Fibroblast of the aortic adventitia (primary cell): ENCODE results near the gene KBTBD4. TPM values are rescaled to one million over a fixed set of nuclear protein-coding genes. Genes with fewer than 3 reads are reported as not detected.
A peak's percentile ranks its signal among the peaks of the same experiment; 100 is the strongest.
"Not testable (repeated sequence)": the region's sequence is repeated elsewhere in the genome, so short reads cannot be mapped to it uniquely, and the experiment has no call there.

Source experiments
- DNase-seq: peaks from one replicate; pipeline ENCODE4 v3.0.0-alpha.2; 2010; ENCODE audit warnings: low read depth
- H3K4me3 ChIP-seq: 2 replicates; pipeline ENCODE4 v1.5.1; 2011; ENCODE audit warnings: low read depth, mild to moderate bottlenecking, control low read depth, low read length, moderate library complexity
- CTCF ChIP-seq: IDR thresholded peaks from 2 replicates; pipeline ENCODE4 v1.5.1; 2011; ENCODE audit warnings: mild to moderate bottlenecking, low read length, control low read depth, inconsistent platforms; ENCODE audit not compliant: insufficient read depth
- total RNA-seq: library from RNA; depleted of rRNA; stranded (reverse); fragments of >200 nt; gene quantifications from 2 replicates; pipeline ENCODE4 v1.2.3, GENCODE V29; 2012; ENCODE audit warnings: low replicate concordance

Gene KBTBD4
- total RNA-seq, 1 donor: 28.4 TPM

DNA sequence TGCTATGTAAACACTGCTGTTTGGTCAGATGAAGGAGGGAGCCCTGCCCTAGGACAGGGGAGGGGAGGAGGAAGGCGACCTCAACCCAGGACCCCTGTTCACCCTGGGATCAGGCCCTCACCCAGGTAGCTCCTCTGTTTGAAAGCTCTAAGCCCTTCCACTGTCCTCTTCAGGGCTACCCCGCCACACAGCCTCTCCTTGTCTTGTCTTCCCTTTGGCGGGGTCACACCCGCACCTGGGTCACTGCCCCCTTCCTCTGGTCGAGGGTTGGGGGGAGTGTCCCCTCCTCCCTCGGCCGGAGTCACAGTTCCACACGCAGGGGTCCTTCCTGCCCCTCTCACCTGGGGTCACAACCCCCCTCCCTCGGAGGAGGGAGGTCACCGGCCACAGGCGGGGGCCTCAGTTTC lies 13.8 kb downstream of the KBTBD4 start:
- no peak for DNase-seq
- no peak for TF ChIP-seq CTCF

GRCh38 chr11:47564366-47564765 lies 14.4 kb downstream of the KBTBD4 start:
- DNase-seq, H3K4me3 ChIP-seq: not testable (repeated sequence)

More for the DNA sequence above, 13.8 kb downstream of the KBTBD4 start:
- H3K4me3 ChIP-seq: peak overlapping the region; percentile 87

GRCh38 chr11:47562393-47562792 lies 16.4 kb downstream of the KBTBD4 start:
- DNase-seq: not testable (repeated sequence)

GRCh38 chr11:47560426-47560825 lies 18.3 kb downstream of the KBTBD4 start:
- TF ChIP-seq CTCF: no peak
- H3K4me3 ChIP-seq: no peak overlapping the region
- no peak for DNase-seq

More at GRCh38 chr11:47562393-47562792, 16.4 kb downstream of the KBTBD4 start:
- H3K4me3 ChIP-seq: not testable (repeated sequence)

DNA sequence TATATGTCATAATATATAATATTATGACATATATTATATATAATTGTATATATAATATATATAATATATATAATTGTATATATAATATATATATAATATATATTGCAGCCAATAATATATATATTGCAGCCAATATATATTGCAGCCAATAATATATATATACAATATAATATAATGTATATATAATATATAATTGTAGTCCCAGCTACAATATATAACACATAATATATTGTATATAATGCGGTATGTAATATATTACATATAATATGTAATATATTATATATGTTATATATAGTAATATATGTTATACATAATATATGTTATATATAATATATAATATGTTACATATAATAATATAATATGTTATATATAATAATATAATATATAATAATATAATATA lies 20.1 kb downstream of the KBTBD4 start:
- TF ChIP-seq CTCF: no peak
- DNase-seq: no peak
- no peak overlapping the region for H3K4me3 ChIP-seq

DNA sequence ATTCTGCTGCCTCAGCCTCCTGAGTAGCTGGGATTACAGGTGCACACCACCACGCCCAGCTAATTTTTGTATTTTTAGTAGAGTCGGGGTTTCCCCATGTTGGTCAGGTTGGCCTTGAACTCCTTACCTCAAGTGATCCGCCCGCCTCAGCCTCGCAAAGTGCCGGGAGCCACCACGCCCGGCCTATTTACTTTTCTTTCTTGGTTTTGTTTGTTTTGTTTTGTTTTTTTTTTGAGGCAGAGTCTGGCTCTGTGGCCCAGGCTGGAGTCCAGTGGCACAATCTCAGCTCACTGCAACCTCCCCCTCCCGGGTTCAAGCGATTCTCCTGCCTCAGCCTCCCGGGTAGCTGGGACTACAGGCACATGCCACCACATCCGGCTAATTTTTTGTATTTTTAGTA lies 21.8 kb downstream of the KBTBD4 start:
- not testable (repeated sequence) for H3K4me3 ChIP-seq, DNase-seq

- no peak for TF ChIP-seq CTCF
- peak; percentile 39 for DNase-seq
- H3K4me3 ChIP-seq: peak overlapping the region; percentile 66
These were observed 25.4 kb downstream of the KBTBD4 start for GRCh38 chr11:47553406-47553743.

DNA sequence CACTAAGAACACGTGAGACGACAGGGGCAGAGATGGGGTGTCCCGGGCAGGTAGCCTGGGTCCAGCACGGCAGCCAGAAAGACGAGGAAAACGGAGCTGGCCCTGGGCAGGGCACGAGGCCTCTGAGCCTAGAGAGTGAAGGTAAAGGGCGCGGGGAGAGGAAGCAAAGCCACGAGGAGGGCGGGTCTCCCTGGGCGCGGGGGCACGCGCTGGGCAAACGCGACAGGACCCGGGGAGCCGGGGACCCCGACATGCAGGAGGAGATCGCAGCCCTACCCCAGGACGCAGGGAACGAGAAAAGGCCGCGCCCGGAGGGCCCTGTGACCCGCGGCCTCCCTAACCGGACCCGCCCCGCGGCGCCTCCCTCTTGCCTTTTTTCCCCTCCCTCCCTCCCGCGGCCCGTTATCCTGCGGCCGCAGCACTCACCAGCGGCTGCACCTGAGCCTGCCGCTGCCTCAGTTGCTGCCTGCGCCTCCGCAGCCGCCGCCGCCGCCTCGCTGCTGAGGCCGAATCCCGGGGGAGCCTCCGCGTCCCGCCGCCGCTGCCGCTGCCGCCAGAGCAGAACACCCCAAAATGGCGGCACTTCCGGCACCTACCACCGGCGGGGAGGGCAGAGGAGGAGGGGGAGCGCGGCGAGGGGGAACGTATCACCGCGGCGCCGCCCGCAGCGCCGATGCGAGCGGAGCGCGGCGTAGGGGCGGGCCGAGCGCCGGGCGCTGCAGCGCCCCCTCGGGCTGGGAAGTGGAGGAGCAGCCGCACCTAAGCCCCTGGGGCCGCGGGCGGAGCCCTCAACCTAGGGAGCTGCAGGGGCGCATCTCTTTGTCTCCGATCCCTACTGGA lies 26.0 kb downstream of the KBTBD4 start, which contains the start of gene CELF1:
CELF1 (minus strand) TSS at position 567 of the 840 bp plus-strand sequence. CDS start 53,609 bp downstream, outside the sequence.
- peak; percentile 67 for TF ChIP-seq CTCF
- peak; percentile 80 for DNase-seq
- peak within 1 kb of the TSS; percentile 99 for H3K4me3 ChIP-seq
